Endodermal cell (in vitro differentiated cells): ENCODE data around the gene CDKN1B. TPM values are rescaled to one million over a fixed set of nuclear protein-coding genes. Genes with fewer than 3 reads are reported as not detected.

ENCODE experiments used
- DNase-seq: peaks from one replicate; pipeline ENCODE4 v3.0.0-alpha.2; 2017
- H3K27ac ChIP-seq: 2 replicates; pipeline ENCODE4 v1.5.1; 2013; ENCODE audit warnings: mild to moderate bottlenecking, low read depth, low read length, moderate library complexity
- H3K27me3 ChIP-seq: 2 replicates; pipeline ENCODE4 v1.6.1; 2013; ENCODE audit warnings: mild to moderate bottlenecking, low read length, moderate library complexity; ENCODE audit not compliant: insufficient read depth, control insufficient read depth, poor library complexity, severe bottlenecking
- H3K36me3 ChIP-seq: 2 replicates; pipeline ENCODE4 v1.7.0; 2013; ENCODE audit warnings: mild to moderate bottlenecking, low read length, moderate library complexity; ENCODE audit not compliant: control insufficient read depth, insufficient read depth
- H3K4me1 ChIP-seq: one replicate; pipeline ENCODE4 v1.7.0; 2013; ENCODE audit warnings: low read length; ENCODE audit not compliant: control insufficient read depth, insufficient read depth
- H3K4me3 ChIP-seq: 2 replicates; pipeline ENCODE4 v1.5.1; 2013; ENCODE audit warnings: mild to moderate bottlenecking, low read length, moderate library complexity
- H3K9ac ChIP-seq: 2 replicates; pipeline ENCODE4 v1.6.1; 2013; ENCODE audit warnings: mild to moderate bottlenecking, low read length, moderate library complexity; ENCODE audit not compliant: poor library complexity, severe bottlenecking; ENCODE audit errors: extremely low read depth
- H3K9me3 ChIP-seq: 2 replicates; pipeline ENCODE4 v1.6.1; 2013; ENCODE audit warnings: mild to moderate bottlenecking, low read length, moderate library complexity; ENCODE audit not compliant: control insufficient read depth
- H3K27ac Mint-ChIP-seq: 2 replicates; pipeline ENCODE4 v1.8.0; 2020; ENCODE audit warnings: mixed read lengths
- H3K27me3 Mint-ChIP-seq: 2 replicates; pipeline ENCODE4 v1.8.0; 2021; ENCODE audit warnings: mild to moderate bottlenecking, mixed read lengths; ENCODE audit not compliant: insufficient read depth
- H3K36me3 Mint-ChIP-seq: 2 replicates; pipeline ENCODE4 v1.8.0; 2020; ENCODE audit warnings: low read depth, mixed read lengths
- H3K4me1 Mint-ChIP-seq: 2 replicates; pipeline ENCODE4 v1.8.0; 2020; ENCODE audit warnings: mixed read lengths
- H3K4me3 Mint-ChIP-seq: 2 replicates; pipeline ENCODE4 v1.8.0; 2020; ENCODE audit warnings: mild to moderate bottlenecking, moderate library complexity, mixed read lengths
- H3K9me3 Mint-ChIP-seq: 2 replicates; pipeline ENCODE4 v1.8.0; 2020; ENCODE audit warnings: mild to moderate bottlenecking, mixed read lengths
- WGBS, 2 experiments: methylation state at CpG; one replicate each; pipeline versions ENCODE4 v1.1.5 to v1.1.7; 2013; ENCODE audit warnings: missing lambda C conversion rate in 2 of 2, mixed read lengths in 1 of 2; ENCODE audit not compliant: insufficient coverage in 1 of 2, insufficient read length in 1 of 2; 5-methylcytosine and 5-hydroxymethylcytosine counted together
- total RNA-seq, 2 donors: library from RNA; stranded (reverse); fragmentation: NEBNext Ultra II Directional in 1 of 2; extraction: Animal tissue kit (Norgen Biotek cat#: 25700) in 1 of 2; gene quantifications; 2 replicates in 1 of 2; 3 replicates in 1 of 2; pipeline ENCODE4 v1.2.1, GENCODE V29; 2021
- TF ChIP-seq, protein P1 (sequence below): fragments of 200-600 bp; sonication (generic); conservative IDR thresholded peaks from 2 replicates; pipeline ENCODE4 v1.5.0; 2021; ENCODE audit warnings: antibody characterized with exemption, mild to moderate bottlenecking

The CDKN1B gene
- total RNA-seq, 2 donors from 2014 or later = 40.1 to 63.9 TPM

DNA sequence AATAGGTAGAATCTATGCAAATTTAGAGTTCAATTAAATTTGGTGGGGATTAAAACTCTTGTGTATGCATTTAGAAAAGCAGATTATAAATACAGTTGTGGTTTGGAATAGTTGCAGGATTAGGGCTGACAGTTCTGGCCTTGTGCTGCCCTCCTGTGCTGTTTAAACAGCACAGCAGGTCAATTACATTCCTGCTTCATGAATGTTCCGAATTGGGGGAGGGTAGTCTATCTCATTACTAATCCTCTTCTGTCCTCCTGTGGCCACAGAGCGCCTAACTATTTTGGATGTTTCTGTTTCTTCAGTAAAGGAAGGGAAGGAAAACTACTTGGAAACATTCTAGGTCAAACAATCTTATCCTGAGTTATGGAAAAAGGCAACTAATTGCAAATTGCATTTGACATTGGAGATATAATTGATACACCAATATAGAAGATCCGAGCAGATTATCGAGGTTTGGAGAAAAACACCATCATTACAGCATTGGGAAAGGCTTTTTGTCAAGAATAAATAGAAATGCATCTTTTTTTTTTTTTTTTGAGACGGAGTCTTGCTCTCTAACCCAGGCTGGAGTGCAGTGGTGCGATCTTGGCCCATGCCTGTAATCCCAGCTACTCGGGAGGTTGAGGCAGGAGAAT is 12.5 kb upstream of the CDKN1B start:
- no peaks in the 10 kb centered on the region for H3K9me3 Mint-ChIP-seq
- Histone ChIP-seq H3K27ac (no peak overlapping the region), H3K27me3 (no peaks in the 10 kb centered on the region), H3K9me3 (no peaks in the 10 kb centered on the region), H3K36me3 (no peaks in the 10 kb centered on the region), H3K4me3 (no peak overlapping the region), H3K4me1 (no peaks in the 10 kb centered on the region), H3K9ac (no peak overlapping the region)
- H3K27ac Mint-ChIP-seq = no peak overlapping the region
- H3K4me3 Mint-ChIP-seq = no peak overlapping the region
- DNase-seq = peak; percentile 81
- H3K27me3 Mint-ChIP-seq = no peaks in the 10 kb centered on the region
- peaks cover 12% of the 10 kb centered on the region for H3K4me1 Mint-ChIP-seq
- TF ChIP-seq, protein P1, sequence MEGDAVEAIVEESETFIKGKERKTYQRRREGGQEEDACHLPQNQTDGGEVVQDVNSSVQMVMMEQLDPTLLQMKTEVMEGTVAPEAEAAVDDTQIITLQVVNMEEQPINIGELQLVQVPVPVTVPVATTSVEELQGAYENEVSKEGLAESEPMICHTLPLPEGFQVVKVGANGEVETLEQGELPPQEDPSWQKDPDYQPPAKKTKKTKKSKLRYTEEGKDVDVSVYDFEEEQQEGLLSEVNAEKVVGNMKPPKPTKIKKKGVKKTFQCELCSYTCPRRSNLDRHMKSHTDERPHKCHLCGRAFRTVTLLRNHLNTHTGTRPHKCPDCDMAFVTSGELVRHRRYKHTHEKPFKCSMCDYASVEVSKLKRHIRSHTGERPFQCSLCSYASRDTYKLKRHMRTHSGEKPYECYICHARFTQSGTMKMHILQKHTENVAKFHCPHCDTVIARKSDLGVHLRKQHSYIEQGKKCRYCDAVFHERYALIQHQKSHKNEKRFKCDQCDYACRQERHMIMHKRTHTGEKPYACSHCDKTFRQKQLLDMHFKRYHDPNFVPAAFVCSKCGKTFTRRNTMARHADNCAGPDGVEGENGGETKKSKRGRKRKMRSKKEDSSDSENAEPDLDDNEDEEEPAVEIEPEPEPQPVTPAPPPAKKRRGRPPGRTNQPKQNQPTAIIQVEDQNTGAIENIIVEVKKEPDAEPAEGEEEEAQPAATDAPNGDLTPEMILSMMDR = peak; percentile 100
- WGBS, 2 experiments = 55 to 71% methylated on average over 4 to 6 of the region's 7 CpGs
- no peaks in the 10 kb centered on the region for H3K36me3 Mint-ChIP-seq

- TF ChIP-seq, protein P1 = no peak
- no peaks in the 10 kb centered on the region for H3K27me3 ChIP-seq
- H3K4me1 ChIP-seq = no peaks in the 10 kb centered on the region
- Mint-ChIP-seq H3K4me1 (peaks cover 12% of the 10 kb centered on the region), H3K36me3 (no peaks in the 10 kb centered on the region), H3K4me3 (no peak overlapping the region), H3K27me3 (no peaks in the 10 kb centered on the region), H3K27ac (no peak overlapping the region), H3K9me3 (no peaks in the 10 kb centered on the region)
- H3K4me3 ChIP-seq = no peak overlapping the region
- H3K9me3 ChIP-seq = no peaks in the 10 kb centered on the region
- no peaks in the 10 kb centered on the region for H3K36me3 ChIP-seq
- 81% methylated on average over 1 of the region's 1 CpG; no CpG with 5 or more reads in 1 of the 2 experiments for WGBS, 2 experiments
- H3K27ac ChIP-seq = no peak overlapping the region
- H3K9ac ChIP-seq = no peak overlapping the region
- DNase-seq = no peak
Measured at GRCh38 chr12:12705838-12706520, 11.2 kb upstream of the CDKN1B start.

DNA sequence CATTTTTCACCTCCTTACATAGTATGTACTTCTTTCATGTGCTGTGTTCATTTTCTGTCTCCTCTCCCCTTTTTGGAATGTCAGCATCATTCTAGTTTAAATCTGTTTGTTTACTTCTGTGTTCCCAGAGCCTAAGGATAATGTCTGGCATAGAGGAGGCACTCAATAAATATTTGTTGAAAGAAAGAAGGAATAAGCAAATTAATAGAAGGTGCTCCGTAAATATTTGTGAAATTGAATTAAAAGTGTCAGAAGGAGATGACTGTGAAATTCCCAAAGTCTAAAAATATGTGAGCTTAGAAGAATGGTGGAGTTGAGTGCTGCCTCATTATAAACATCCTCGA is 3.3 kb upstream of the CDKN1B start:
- peak overlapping the region; percentile 68 for H3K4me3 ChIP-seq
- no peaks in the 10 kb centered on the region for H3K9me3 Mint-ChIP-seq
- peak overlapping the region; percentile 41 for H3K4me3 Mint-ChIP-seq
- H3K27ac ChIP-seq = no peak overlapping the region
- H3K36me3 Mint-ChIP-seq = peaks cover 6% of the 10 kb centered on the region
- 65 to 89% methylated on average over 1 to 2 of the region's 2 CpGs for WGBS, 2 experiments
- no peak for DNase-seq
- H3K36me3 ChIP-seq = peaks cover 5% of the 10 kb centered on the region
- peaks cover 2% of the 10 kb centered on the region for H3K27me3 Mint-ChIP-seq
- H3K27ac Mint-ChIP-seq = peak overlapping the region; percentile 59
- H3K4me1 ChIP-seq = peaks cover 10% of the 10 kb centered on the region
- TF ChIP-seq, protein P1 = no peak
- no peak overlapping the region for H3K9ac ChIP-seq
- H3K9me3 ChIP-seq = no peaks in the 10 kb centered on the region
- peaks cover 33% of the 10 kb centered on the region for H3K4me1 Mint-ChIP-seq
- no peaks in the 10 kb centered on the region for H3K27me3 ChIP-seq
